HCT116 (cell line): ENCODE data around the gene LRP2BP.

Experiments used
- CEBPB ChIP-seq: IDR thresholded peaks from 2 replicates; pipeline ENCODE4 v1.6.1; 2012; ENCODE audit warnings: low read depth
- ELF1 ChIP-seq: IDR thresholded peaks from 2 replicates; pipeline ENCODE4 v1.6.1; 2012; ENCODE audit warnings: low read depth, borderline replicate concordance
- EZH2 ChIP-seq: fragments of 200-600 bp; sonication (generic); IDR thresholded peaks from 2 replicates; pipeline ENCODE4 v1.6.1; 2017; ENCODE audit warnings: antibody characterized with exemption, mixed run types
- EZH2phosphoT487 ChIP-seq: fragments of 200-600 bp; IDR thresholded peaks from 2 replicates; pipeline ENCODE4 v1.6.1; 2018; ENCODE audit warnings: antibody characterized with exemption, borderline replicate concordance
- JUND ChIP-seq: IDR thresholded peaks from 2 replicates; pipeline ENCODE4 v1.6.1; 2012
- POLR2A ChIP-seq: IDR thresholded peaks from 2 replicates; pipeline ENCODE4 v1.7.0; 2011; ENCODE audit warnings: borderline replicate concordance; ENCODE audit not compliant: insufficient read depth, insufficient read length; ENCODE audit errors: extremely low read depth
- POLR2AphosphoS5 ChIP-seq: IDR thresholded peaks from 2 replicates; pipeline ENCODE4 v1.6.1; 2011; ENCODE audit warnings: mild to moderate bottlenecking, low read depth, low read length, moderate library complexity
- SIN3A ChIP-seq: IDR thresholded peaks from 2 replicates; pipeline ENCODE4 v1.6.1; 2012; ENCODE audit warnings: low read depth
- TCF7L2 ChIP-seq: IDR thresholded peaks from 2 replicates; pipeline ENCODE4 v1.7.0; 2011; ENCODE audit warnings: borderline replicate concordance, inconsistent platforms; ENCODE audit not compliant: insufficient read depth, insufficient read length; ENCODE audit errors: extremely low read depth
- TF ChIP-seq, protein P1 (sequence below), 3 experiments: fragments of 200-600 bp in 1 of 3; sonication (generic) in 1 of 3; IDR thresholded peaks in 2 of 3; conservative IDR thresholded peaks in 1 of 3; 2 replicates each; pipeline ENCODE4 v1.5.1; 2012 to 2017; ENCODE audit warnings: low read depth in 2 of 3, low read length in 2 of 3, antibody characterized with exemption in 1 of 3, borderline replicate concordance in 1 of 3, control low read depth in 1 of 3, mild to moderate bottlenecking in 1 of 3, mixed read lengths in 1 of 3, mixed run types in 1 of 3, moderate library complexity in 1 of 3; ENCODE audit not compliant: insufficient read depth in 1 of 3
- TF ChIP-seq, protein P2 (sequence below): IDR thresholded peaks from 2 replicates; pipeline ENCODE4 v1.6.1; 2011; ENCODE audit warnings: mild to moderate bottlenecking, low read length, moderate library complexity; ENCODE audit not compliant: insufficient replicate concordance; ENCODE audit errors: extremely low read depth
- TF ChIP-seq, protein P3 (sequence below): IDR thresholded peaks from 2 replicates; pipeline ENCODE4 v1.6.1; 2012

DNA sequence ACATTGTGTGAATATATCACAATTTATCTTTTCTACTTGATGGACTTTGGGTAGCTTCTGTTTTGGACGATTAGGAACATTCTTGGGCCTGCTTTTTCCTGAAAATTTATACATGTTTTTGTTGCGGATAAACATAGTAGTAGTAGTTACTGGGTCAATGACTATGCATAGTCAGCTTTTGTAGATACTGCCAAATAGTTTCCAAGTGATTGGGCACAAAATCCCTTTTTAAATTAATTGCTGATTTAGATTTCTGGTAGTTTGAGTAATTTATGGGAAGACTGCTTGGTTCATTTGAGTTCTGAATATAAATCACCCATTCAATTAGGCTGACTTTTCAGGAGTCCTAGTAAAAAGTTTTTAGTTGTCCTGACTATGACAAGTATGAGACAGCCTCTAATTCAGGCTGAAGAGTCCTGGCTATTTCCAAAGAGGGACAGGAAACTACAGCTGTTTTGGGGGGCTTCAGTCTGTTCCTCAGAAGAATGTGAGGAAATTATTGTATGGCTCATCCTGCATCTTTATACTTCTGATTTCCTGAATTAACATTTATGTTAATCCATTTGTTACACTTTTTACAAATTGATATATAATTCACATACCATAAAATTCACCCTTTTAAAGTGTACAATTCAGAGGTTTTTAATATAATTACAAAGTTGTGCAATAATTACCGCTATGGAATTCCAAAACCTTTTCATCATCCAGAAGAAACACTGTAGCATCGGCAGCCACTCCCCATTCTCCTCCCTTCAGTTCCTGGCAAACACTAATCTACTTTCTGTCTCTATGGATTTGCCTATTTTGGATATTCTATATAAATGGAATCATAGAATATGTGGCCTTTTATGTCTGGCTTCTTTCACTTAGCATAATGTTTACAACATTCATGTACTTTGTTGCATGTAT is 14.2 kb downstream of the LRP2BP start:
- no peak for TF ChIP-seq EZH2phosphoT487
- TF ChIP-seq CEBPB = no peak
- TF ChIP-seq POLR2AphosphoS5 = no peak
- TF ChIP-seq, protein P1, sequence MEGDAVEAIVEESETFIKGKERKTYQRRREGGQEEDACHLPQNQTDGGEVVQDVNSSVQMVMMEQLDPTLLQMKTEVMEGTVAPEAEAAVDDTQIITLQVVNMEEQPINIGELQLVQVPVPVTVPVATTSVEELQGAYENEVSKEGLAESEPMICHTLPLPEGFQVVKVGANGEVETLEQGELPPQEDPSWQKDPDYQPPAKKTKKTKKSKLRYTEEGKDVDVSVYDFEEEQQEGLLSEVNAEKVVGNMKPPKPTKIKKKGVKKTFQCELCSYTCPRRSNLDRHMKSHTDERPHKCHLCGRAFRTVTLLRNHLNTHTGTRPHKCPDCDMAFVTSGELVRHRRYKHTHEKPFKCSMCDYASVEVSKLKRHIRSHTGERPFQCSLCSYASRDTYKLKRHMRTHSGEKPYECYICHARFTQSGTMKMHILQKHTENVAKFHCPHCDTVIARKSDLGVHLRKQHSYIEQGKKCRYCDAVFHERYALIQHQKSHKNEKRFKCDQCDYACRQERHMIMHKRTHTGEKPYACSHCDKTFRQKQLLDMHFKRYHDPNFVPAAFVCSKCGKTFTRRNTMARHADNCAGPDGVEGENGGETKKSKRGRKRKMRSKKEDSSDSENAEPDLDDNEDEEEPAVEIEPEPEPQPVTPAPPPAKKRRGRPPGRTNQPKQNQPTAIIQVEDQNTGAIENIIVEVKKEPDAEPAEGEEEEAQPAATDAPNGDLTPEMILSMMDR (IDR thresholded peaks at IDR 0.05 in 2 of 3, conservative IDR thresholded peaks at IDR 0.05 in 1 of 3; ENCODE audit: borderline replicate concordance in 1 of 3, insufficient read depth in 1 of 3, low read depth in 2 of 3, low read length in 2 of 3) = no peak
- no peak for TF ChIP-seq ELF1
- no peak for TF ChIP-seq JUND
- no peak for TF ChIP-seq POLR2A
- no peak for TF ChIP-seq SIN3A
- TF ChIP-seq, protein P2, sequence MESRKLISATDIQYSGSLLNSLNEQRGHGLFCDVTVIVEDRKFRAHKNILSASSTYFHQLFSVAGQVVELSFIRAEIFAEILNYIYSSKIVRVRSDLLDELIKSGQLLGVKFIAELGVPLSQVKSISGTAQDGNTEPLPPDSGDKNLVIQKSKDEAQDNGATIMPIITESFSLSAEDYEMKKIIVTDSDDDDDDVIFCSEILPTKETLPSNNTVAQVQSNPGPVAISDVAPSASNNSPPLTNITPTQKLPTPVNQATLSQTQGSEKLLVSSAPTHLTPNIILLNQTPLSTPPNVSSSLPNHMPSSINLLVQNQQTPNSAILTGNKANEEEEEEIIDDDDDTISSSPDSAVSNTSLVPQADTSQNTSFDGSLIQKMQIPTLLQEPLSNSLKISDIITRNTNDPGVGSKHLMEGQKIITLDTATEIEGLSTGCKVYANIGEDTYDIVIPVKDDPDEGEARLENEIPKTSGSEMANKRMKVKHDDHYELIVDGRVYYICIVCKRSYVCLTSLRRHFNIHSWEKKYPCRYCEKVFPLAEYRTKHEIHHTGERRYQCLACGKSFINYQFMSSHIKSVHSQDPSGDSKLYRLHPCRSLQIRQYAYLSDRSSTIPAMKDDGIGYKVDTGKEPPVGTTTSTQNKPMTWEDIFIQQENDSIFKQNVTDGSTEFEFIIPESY = no peak
- TF ChIP-seq TCF7L2 = no peak
- TF ChIP-seq, protein P3, sequence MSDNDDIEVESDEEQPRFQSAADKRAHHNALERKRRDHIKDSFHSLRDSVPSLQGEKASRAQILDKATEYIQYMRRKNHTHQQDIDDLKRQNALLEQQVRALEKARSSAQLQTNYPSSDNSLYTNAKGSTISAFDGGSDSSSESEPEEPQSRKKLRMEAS = no peak
- TF ChIP-seq EZH2 = no peak
